ENCODE measurements around the gene ESYT3. TPM values are rescaled to one million over a fixed set of nuclear protein-coding genes. Genes with fewer than 3 reads are reported as not detected.

ESYT3 gene
- total RNA-seq, 4 donors from 2014 or later = 1.4 to 30.8 (median 4.9) TPM

GRCh38 chr3:138472141-138472825 is 37.9 kb downstream of the ESYT3 start:
- Histone ChIP-seq H3K27ac (peak overlapping the region in 1 of 2 donors; percentile 79), H3K27me3 (no peaks in the 10 kb centered on the region), H3K4me1 (peaks cover 0 to 13% of the 10 kb centered on the region in 2 donors), H3K36me3 (no peaks in the 10 kb centered on the region), H3K9me3 (no peaks in the 10 kb centered on the region), H3K4me3 (no peak overlapping the region)
- TF ChIP-seq CTCF (IDR thresholded peaks at IDR 0.05) = no peak
- no peak for TF ChIP-seq POLR2A (IDR thresholded peaks at IDR 0.05)
- intact Hi-C loops (cut with DNase I; ENCODE audit: low total_unique reads) = no loop called here
- no peak for DNase-seq

GRCh38 chr3:138473391-138473790 is 39.0 kb downstream of the ESYT3 start:
- TF ChIP-seq POLR2A (IDR thresholded peaks at IDR 0.05) (no peak), CTCF (IDR thresholded peaks at IDR 0.05) (no peak)
- Histone ChIP-seq H3K27me3 (no peaks in the 10 kb centered on the region), H3K4me1 (peaks cover 0 to 13% of the 10 kb centered on the region in 2 donors), H3K4me3 (no peak overlapping the region), H3K36me3 (no peaks in the 10 kb centered on the region), H3K9me3 (no peaks in the 10 kb centered on the region), H3K27ac (no peak overlapping the region)
- no peak for DNase-seq
- intact Hi-C loops (cut with DNase I; ENCODE audit: low total_unique reads) = no loop called here

GRCh38 chr3:138474163-138474562 is 39.7 kb downstream of the ESYT3 start:
- Histone ChIP-seq H3K27me3 (no peaks in the 10 kb centered on the region), H3K4me3 (no peak overlapping the region), H3K27ac (no peak overlapping the region), H3K9me3 (no peaks in the 10 kb centered on the region), H3K36me3 (no peaks in the 10 kb centered on the region), H3K4me1 (peaks cover 0 to 6% of the 10 kb centered on the region in 2 donors)
- intact Hi-C loops (cut with DNase I; ENCODE audit: low total_unique reads) = no loop called here
- DNase-seq = no peak
- TF ChIP-seq POLR2A (IDR thresholded peaks at IDR 0.05) (no peak), CTCF (IDR thresholded peaks at IDR 0.05) (no peak)

- Histone ChIP-seq H3K27ac (no peak overlapping the region), H3K9me3 (no peaks in the 10 kb centered on the region), H3K27me3 (no peaks in the 10 kb centered on the region), H3K4me1 (no peaks in the 10 kb centered on the region), H3K4me3 (no peak overlapping the region), H3K36me3 (no peaks in the 10 kb centered on the region)
- intact Hi-C loops (cut with DNase I; ENCODE audit: low total_unique reads) = no loop called here
- TF ChIP-seq CTCF (IDR thresholded peaks at IDR 0.05) (no peak), POLR2A (IDR thresholded peaks at IDR 0.05) (no peak)
- DNase-seq = no peak
Measured at GRCh38 chr3:138476526-138476925, 42.1 kb downstream of the ESYT3 start.

GRCh38 chr3:138477120-138477519 is 42.7 kb downstream of the ESYT3 start:
- H3K9me3 ChIP-seq = no peaks in the 10 kb centered on the region
- H3K27me3 ChIP-seq = no peaks in the 10 kb centered on the region
- H3K4me3 ChIP-seq = no peak overlapping the region
- DNase-seq = no peak
- H3K36me3 ChIP-seq = no peaks in the 10 kb centered on the region
- TF ChIP-seq CTCF (IDR thresholded peaks at IDR 0.05) (no peak), POLR2A (IDR thresholded peaks at IDR 0.05) (no peak)
- no peaks in the 10 kb centered on the region for H3K4me1 ChIP-seq
- intact Hi-C loops (cut with DNase I; ENCODE audit: low total_unique reads) = no loop called here
- no peak overlapping the region for H3K27ac ChIP-seq

Data from uterus (tissue), 4 donors.